GM12878 (cell line): Measurements from ENCODE around the gene WNT5B. TPM values are rescaled to one million over a fixed set of nuclear protein-coding genes. Genes with fewer than 3 reads are reported as not detected.

Experiments
- E2F8 ChIP-seq: fragments of 450-650 bp; IDR thresholded peaks from 2 replicates; pipeline ENCODE4 v1.6.1; 2018; ENCODE audit warnings: mild to moderate bottlenecking, low read depth, moderate library complexity; ENCODE audit not compliant: partially characterized antibody
- HCFC1 ChIP-seq: fragments of 150-350 bp; IDR thresholded peaks from 2 replicates; pipeline ENCODE4 v1.6.1; 2014; ENCODE audit warnings: low read length
- KLF5 ChIP-seq: fragments of 450-650 bp; IDR thresholded peaks from 2 replicates; pipeline ENCODE4 v1.6.1; 2014; ENCODE audit warnings: mild to moderate bottlenecking; ENCODE audit not compliant: partially characterized antibody
- PAX8 ChIP-seq: fragments of 450-650 bp; IDR thresholded peaks from 2 replicates; pipeline ENCODE4 v1.6.1; 2017; ENCODE audit warnings: mild to moderate bottlenecking, moderate library complexity
- RBBP5 ChIP-seq: fragments of 200-600 bp; sonication (generic); conservative IDR thresholded peaks from 2 replicates; pipeline ENCODE4 v1.6.1; 2016
- REST ChIP-seq: IDR thresholded peaks from 2 replicates; pipeline ENCODE4 v1.6.1; 2012; ENCODE audit warnings: mild to moderate bottlenecking, low read depth, low read length
- RFX5 ChIP-seq: IDR thresholded peaks from 2 replicates; pipeline ENCODE4 v1.6.1; 2011; ENCODE audit warnings: low read depth, low read length, improper control_type of control experiment
- SREBF2 ChIP-seq: IDR thresholded peaks from 2 replicates; pipeline ENCODE4 v1.6.1; 2012; ENCODE audit warnings: mild to moderate bottlenecking, low read length
- SRF ChIP-seq, 2 experiments: IDR thresholded peaks; 2 replicates each; pipeline ENCODE4 v1.6.1; 2011; ENCODE audit warnings: low read depth in 2 of 2, low read length in 2 of 2, mild to moderate bottlenecking in 1 of 2, moderate library complexity in 1 of 2
- SUZ12 ChIP-seq: fragments of 200-600 bp; sonication (generic); IDR thresholded peaks from one replicate; pipeline ENCODE4 v1.6.1; 2018; ENCODE audit warnings: antibody characterized with exemption, mild to moderate bottlenecking; ENCODE audit not compliant: unreplicated experiment
- ZNF217 ChIP-seq: fragments of 450-650 bp; IDR thresholded peaks from 2 replicates; pipeline ENCODE4 v1.6.1; 2017; ENCODE audit warnings: antibody characterized with exemption, mild to moderate bottlenecking
- ZNF24 ChIP-seq: fragments of 450-650 bp; IDR thresholded peaks from 2 replicates; pipeline ENCODE4 v1.6.1; 2017; ENCODE audit warnings: antibody characterized with exemption, mild to moderate bottlenecking
- ZZZ3 ChIP-seq: IDR thresholded peaks from 2 replicates; pipeline ENCODE4 v1.6.1; 2011; ENCODE audit warnings: low read depth; ENCODE audit not compliant: control insufficient read depth, insufficient read length
- polyA plus RNA-seq, 11 experiments: library from polyadenylated mRNA; depleted of rRNA in 4 of 11; unstranded in 6 of 11; stranded (reverse) in 5 of 11; fragments of >200 nt; fragmentation: Nextera tagmentation in 4 of 11; fragmentation: Illumina TruSeq in 1 of 11; extraction: Ambion mirVana in 4 of 11; extraction: Trizol in 1 of 11; gene quantifications; 1 replicate in 1 of 11; 2 replicates in 10 of 11; pipeline versions ENCODE4 v1.2.1 to v1.2.3, GENCODE V29; 2011 to 2016; ENCODE audit warnings: inconsistent platforms in 2 of 11, missing spikeins in 2 of 11, low read depth in 1 of 11
- total RNA-seq, 4 experiments: library from RNA; depleted of rRNA in 3 of 4; stranded (reverse); fragments of >200 nt in 3 of 4; fragmentation: Illumina TruSeq in 1 of 4; extraction: Trizol in 1 of 4; gene quantifications; 2 replicates each; pipeline versions ENCODE4 v1.2.1 to v1.2.3, GENCODE V29; 2013 to 2021
- TF ChIP-seq, protein P1 (sequence below): fragments of 450-650 bp; formaldehyde crosslinking; IDR thresholded peaks from 2 replicates; pipeline ENCODE4 v1.4.0; 2022; ENCODE audit warnings: mild to moderate bottlenecking, moderate library complexity
- TF ChIP-seq, protein P2 (sequence below): IDR thresholded peaks from 2 replicates; pipeline ENCODE4 v1.6.1; 2011; ENCODE audit warnings: low read depth, mild to moderate bottlenecking, low read length, moderate library complexity, borderline replicate concordance; ENCODE audit errors: extremely low read depth

WNT5B gene
- total and polyA plus RNA-seq, 10 of the 15 experiments (the other 5 are each of a cell fraction or from before 2014, with no cell fraction given) = 0.45 to 18.3 (median 5.4) TPM

- no peak for TF ChIP-seq REST
- no peak for TF ChIP-seq RBBP5
- TF ChIP-seq RFX5 = no peak
- TF ChIP-seq ZZZ3 = no peak
- TF ChIP-seq SUZ12 = no peak
- TF ChIP-seq, protein P1, sequence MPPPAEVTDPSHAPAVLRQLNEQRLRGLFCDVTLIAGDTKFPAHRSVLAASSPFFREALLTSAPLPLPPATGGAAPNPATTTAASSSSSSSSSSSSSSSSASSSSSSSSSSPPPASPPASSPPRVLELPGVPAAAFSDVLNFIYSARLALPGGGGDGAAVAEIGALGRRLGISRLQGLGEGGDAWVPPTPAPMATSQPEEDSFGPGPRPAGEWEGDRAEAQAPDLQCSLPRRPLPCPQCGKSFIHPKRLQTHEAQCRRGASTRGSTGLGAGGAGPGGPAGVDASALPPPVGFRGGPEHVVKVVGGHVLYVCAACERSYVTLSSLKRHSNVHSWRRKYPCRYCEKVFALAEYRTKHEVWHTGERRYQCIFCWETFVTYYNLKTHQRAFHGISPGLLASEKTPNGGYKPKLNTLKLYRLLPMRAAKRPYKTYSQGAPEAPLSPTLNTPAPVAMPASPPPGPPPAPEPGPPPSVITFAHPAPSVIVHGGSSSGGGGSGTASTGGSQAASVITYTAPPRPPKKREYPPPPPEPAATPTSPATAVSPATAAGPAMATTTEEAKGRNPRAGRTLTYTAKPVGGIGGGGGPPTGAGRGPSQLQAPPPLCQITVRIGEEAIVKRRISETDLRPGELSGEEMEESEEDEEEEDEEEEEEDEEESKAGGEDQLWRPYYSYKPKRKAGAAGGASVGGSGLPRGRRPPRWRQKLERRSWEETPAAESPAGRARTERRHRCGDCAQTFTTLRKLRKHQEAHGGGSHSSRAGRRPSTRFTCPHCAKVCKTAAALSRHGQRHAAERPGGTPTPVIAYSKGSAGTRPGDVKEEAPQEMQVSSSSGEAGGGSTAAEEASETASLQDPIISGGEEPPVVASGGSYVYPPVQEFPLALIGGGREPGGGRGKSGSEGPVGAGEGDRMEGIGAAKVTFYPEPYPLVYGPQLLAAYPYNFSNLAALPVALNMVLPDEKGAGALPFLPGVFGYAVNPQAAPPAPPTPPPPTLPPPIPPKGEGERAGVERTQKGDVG (CRISPR knock-in tag) = no peak
- no peak for TF ChIP-seq HCFC1
- no peak for TF ChIP-seq PAX8
- TF ChIP-seq SRF (IDR thresholded peaks at IDR 0.05; ENCODE audit: low read depth in 2 of 2, low read length in 2 of 2) = no peak
- TF ChIP-seq E2F8 = peak; percentile 29
- no peak for TF ChIP-seq ZNF24
- 0 out of 2 replicates have a peak, but pooled peaks have one; percentile 24 for TF ChIP-seq ZNF217
- TF ChIP-seq SREBF2 = no peak
- TF ChIP-seq, protein P2, sequence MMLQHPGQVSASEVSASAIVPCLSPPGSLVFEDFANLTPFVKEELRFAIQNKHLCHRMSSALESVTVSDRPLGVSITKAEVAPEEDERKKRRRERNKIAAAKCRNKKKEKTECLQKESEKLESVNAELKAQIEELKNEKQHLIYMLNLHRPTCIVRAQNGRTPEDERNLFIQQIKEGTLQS = 0 out of 2 replicates have a peak, but pooled peaks have one; percentile 23
- TF ChIP-seq KLF5 = no peak
Measured at GRCh38 chr12:1583421-1584078, 45.5 kb upstream of the WNT5B start (continued).
